GM23338 (cell line): ENCODE results near the gene EBF4. TPM values are rescaled to one million over a fixed set of nuclear protein-coding genes. Genes with fewer than 3 reads are reported as not detected.

Source experiments
- ATAC-seq: fragments of 200-7000 bp; cut with Tn5 transposase; 3 replicates; pipeline ENCODE4 v1.9.1; 2020
- DNase-seq: peaks from one replicate; pipeline ENCODE4 v3.0.0-alpha.2; 2015; ENCODE audit warnings: low spot score
- H2AFZ ChIP-seq: fragments of 200-600 bp; sonication (generic); 2 replicates; pipeline ENCODE4 v1.8.0; 2016; ENCODE audit warnings: antibody characterized with exemption, mild to moderate bottlenecking, moderate library complexity
- H3F3A ChIP-seq: fragments of 200-600 bp; sonication (generic); replicated peaks from 2 replicates; pipeline ENCODE4 v1.8.0; 2017; ENCODE audit warnings: antibody characterized with exemption, mixed run types, low read depth
- H3K27ac ChIP-seq: fragments of 200-600 bp; sonication (generic); 2 replicates; pipeline ENCODE4 v1.6.1; 2016; ENCODE audit warnings: low read depth
- H3K27me3 ChIP-seq: fragments of 200-600 bp; sonication (generic); 2 replicates; pipeline ENCODE4 v1.8.0; 2016; ENCODE audit warnings: mild to moderate bottlenecking, mixed run types, moderate library complexity; ENCODE audit not compliant: insufficient read depth
- H3K36me3 ChIP-seq: fragments of 200-600 bp; sonication (generic); 2 replicates; pipeline ENCODE4 v1.8.0; 2016; ENCODE audit warnings: mild to moderate bottlenecking; ENCODE audit not compliant: insufficient read depth
- H3K4me1 ChIP-seq: fragments of 200-600 bp; sonication (generic); 2 replicates; pipeline ENCODE4 v1.8.0; 2016; ENCODE audit warnings: mild to moderate bottlenecking, moderate library complexity; ENCODE audit not compliant: insufficient read depth
- H3K4me2 ChIP-seq: fragments of 200-600 bp; sonication (generic); 2 replicates; pipeline ENCODE4 v1.7.1; 2017; ENCODE audit warnings: mixed run types
- H3K4me3 ChIP-seq: fragments of 200-600 bp; sonication (generic); 2 replicates; pipeline ENCODE4 v1.6.1; 2016; ENCODE audit warnings: mixed run types
- H3K79me2 ChIP-seq: fragments of 200-600 bp; sonication (generic); replicated peaks from 2 replicates; pipeline ENCODE4 v1.8.0; 2017; ENCODE audit warnings: mild to moderate bottlenecking; ENCODE audit not compliant: insufficient read depth
- H3K9me2 ChIP-seq: fragments of 200-600 bp; sonication (generic); 2 replicates; pipeline ENCODE4 v1.8.0; 2017; ENCODE audit not compliant: insufficient read depth
- H4K20me1 ChIP-seq: fragments of 200-600 bp; sonication (generic); replicated peaks from 2 replicates; pipeline ENCODE4 v1.8.0; 2017; ENCODE audit warnings: mild to moderate bottlenecking; ENCODE audit not compliant: insufficient read depth
- H3K27ac Mint-ChIP-seq: 2 replicates; pipeline ENCODE4 v1.8.0; 2020; ENCODE audit warnings: inconsistent platforms, mild to moderate bottlenecking, moderate library complexity, mixed read lengths
- H3K27me3 Mint-ChIP-seq: 3 replicates; pipeline ENCODE4 v1.8.0; 2022; ENCODE audit warnings: low read depth, mild to moderate bottlenecking, moderate library complexity, mixed read lengths, inconsistent platforms; ENCODE audit not compliant: insufficient read depth, poor library complexity
- H3K36me3 Mint-ChIP-seq: 3 replicates; pipeline ENCODE4 v1.8.0; 2021; ENCODE audit warnings: low read depth, mild to moderate bottlenecking, inconsistent platforms, moderate library complexity, mixed read lengths
- H3K4me1 Mint-ChIP-seq: 3 replicates; pipeline ENCODE4 v1.8.0; 2020; ENCODE audit warnings: mild to moderate bottlenecking, inconsistent platforms, mixed read lengths
- H3K4me3 Mint-ChIP-seq: 3 replicates; pipeline ENCODE4 v1.8.0; 2021; ENCODE audit warnings: moderate library complexity, mild to moderate bottlenecking, inconsistent platforms, mixed read lengths
- H3K9me3 Mint-ChIP-seq: 3 replicates; pipeline ENCODE4 v1.8.0; 2020; ENCODE audit warnings: moderate library complexity, mild to moderate bottlenecking, inconsistent platforms, mixed read lengths
- EZH2 ChIP-seq: fragments of 200-600 bp; sonication (generic); IDR thresholded peaks from one replicate; pipeline ENCODE4 v1.8.0; 2017; ENCODE audit warnings: antibody characterized with exemption, mild to moderate bottlenecking, low read depth; ENCODE audit not compliant: unreplicated experiment
- NANOG ChIP-seq: IDR thresholded peaks from 2 replicates; pipeline ENCODE4 v1.6.1; 2016; ENCODE audit warnings: antibody characterized with exemption, borderline replicate concordance
- ZNF114 ChIP-seq: fragments of 250-450 bp; sonication (Bioruptor Pico); IDR thresholded peaks from 2 replicates; pipeline ENCODE4 v1.5.0; 2020; ENCODE audit warnings: mild to moderate bottlenecking, moderate library complexity
- polyA plus RNA-seq: library from polyadenylated mRNA; unstranded; fragments of >200 nt; fragmentation: Nextera tagmentation; extraction: Ambion mirVana; gene quantifications from 2 replicates; pipeline ENCODE4 v1.2.1, GENCODE V29; 2016
- total RNA-seq: library from RNA; depleted of rRNA; stranded (reverse); fragments of >200 nt; shearing (Covaris generic); gene quantifications from 2 replicates; pipeline ENCODE4 v1.2.3, GENCODE V29; 2014
- TF ChIP-seq, protein P1 (sequence below), 2 experiments: fragments of 200-600 bp in 1 of 2; sonication (generic) in 1 of 2; conservative IDR thresholded peaks; 2 replicates each; pipeline versions ENCODE4 v1.5.1 to v1.6.1; 2016 to 2017; ENCODE audit warnings: antibody characterized with exemption in 2 of 2, low read depth in 2 of 2, mild to moderate bottlenecking in 2 of 2, moderate library complexity in 1 of 2

EBF4 gene
- total and polyA plus RNA-seq, 2 experiments from 2014 or later = 0.66 to 1.6 TPM

DNA sequence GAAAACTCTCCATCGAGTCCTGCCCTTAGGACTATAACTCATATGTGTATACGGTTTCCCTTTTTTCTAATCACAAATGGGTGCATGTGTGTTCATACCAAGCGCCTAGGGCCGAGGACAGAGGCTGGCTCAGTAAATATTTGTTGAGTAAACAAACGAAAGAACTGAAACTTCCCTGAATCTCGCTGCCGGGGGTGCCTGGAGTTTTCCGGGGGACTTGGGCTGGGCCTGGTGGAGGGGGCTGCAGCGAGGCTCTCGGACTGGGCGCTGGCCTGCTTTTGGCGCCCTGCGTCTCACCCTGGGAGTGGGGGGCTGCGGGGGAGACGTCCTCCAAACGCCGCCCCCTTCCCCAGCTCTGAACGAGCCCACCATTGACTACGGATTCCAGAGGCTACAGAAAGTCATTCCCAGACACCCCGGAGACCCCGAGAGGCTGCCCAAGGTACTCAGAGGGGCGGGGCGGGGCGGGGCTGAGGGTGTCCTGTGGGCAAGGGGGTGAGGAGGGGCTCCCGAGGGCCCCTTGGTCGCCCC, 58.8 kb downstream of the EBF4 start:
- Mint-ChIP-seq H3K4me3 (peak overlapping the region; percentile 65), H3K27me3 (peaks cover 71% of the 10 kb centered on the region), H3K4me1 (peaks cover 34% of the 10 kb centered on the region), H3K27ac (no peak overlapping the region), H3K9me3 (no peaks in the 10 kb centered on the region), H3K36me3 (no peaks in the 10 kb centered on the region; the same call in 2 of the 3 replicates)
- Histone ChIP-seq H3F3A (no peaks in the 10 kb centered on the region; the same call in 1 of the 2 replicates), H3K4me3 (peak overlapping the region; percentile 62), H3K27me3 (peaks cover 89% of the 10 kb centered on the region), H3K9me2 (no peaks in the 10 kb centered on the region), H4K20me1 (peaks cover 4% of the 10 kb centered on the region; the same call in 1 of the 2 replicates), H2AFZ (peak overlapping the region; percentile 32; the same call in 1 of the 2 replicates), H3K4me2 (peak overlapping the region; percentile 84), H3K4me1 (peaks cover 29% of the 10 kb centered on the region), H3K36me3 (no peaks in the 10 kb centered on the region), H3K27ac (no peak overlapping the region), H3K79me2 (no peaks in the 10 kb centered on the region)
- no peak for TF ChIP-seq ZNF114 (CRISPR knock-in tag)
- peak; percentile 90 for TF ChIP-seq EZH2
- DNase-seq = no peak
- ATAC-seq = no peak

DNA sequence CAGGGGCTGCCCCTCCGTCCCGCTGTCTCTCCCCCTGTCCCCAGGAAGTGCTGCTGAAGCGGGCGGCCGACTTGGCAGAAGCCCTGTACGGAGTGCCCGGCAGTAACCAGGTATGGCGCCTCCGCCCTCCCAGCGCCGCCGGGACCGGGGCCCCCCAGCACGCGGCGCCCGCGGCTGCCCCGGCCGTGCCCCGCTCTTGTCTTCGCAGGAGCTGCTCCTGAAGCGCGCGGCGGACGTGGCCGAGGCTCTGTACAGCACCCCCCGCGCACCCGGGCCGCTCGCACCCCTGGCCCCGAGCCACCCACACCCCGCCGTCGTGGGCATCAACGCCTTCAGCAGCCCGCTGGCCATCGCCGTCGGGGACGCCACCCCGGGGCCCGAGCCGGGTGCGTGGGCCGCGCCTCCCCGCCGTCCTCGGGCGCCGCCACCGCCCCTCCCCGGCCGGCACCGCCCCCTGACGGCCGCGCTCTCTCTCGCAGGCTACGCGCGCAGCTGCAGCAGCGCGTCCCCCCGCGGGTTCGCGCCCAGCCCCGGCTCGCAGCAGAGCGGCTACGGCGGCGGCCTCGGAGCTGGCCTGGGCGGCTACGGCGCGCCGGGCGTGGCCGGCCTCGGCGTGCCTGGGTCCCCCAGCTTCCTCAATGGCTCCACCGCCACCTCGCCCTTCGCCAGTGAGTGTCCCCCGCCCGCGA, 59.4 kb downstream of the EBF4 start:
- no peaks in the 10 kb centered on the region for H3K36me3 ChIP-seq
- DNase-seq (no peak), ATAC-seq (no peak; the same call in 2 of the 3 replicates)
- peaks cover 4% of the 10 kb centered on the region; the same call in 1 of the 2 replicates for H4K20me1 ChIP-seq
- no peak overlapping the region for H3K27ac ChIP-seq
- H3K4me3 Mint-ChIP-seq = no peak overlapping the region
- H3K9me3 Mint-ChIP-seq = no peaks in the 10 kb centered on the region
- H3K27ac Mint-ChIP-seq = no peak overlapping the region
- H3K4me2 ChIP-seq = peak overlapping the region; percentile 84
- TF ChIP-seq, protein P1, sequence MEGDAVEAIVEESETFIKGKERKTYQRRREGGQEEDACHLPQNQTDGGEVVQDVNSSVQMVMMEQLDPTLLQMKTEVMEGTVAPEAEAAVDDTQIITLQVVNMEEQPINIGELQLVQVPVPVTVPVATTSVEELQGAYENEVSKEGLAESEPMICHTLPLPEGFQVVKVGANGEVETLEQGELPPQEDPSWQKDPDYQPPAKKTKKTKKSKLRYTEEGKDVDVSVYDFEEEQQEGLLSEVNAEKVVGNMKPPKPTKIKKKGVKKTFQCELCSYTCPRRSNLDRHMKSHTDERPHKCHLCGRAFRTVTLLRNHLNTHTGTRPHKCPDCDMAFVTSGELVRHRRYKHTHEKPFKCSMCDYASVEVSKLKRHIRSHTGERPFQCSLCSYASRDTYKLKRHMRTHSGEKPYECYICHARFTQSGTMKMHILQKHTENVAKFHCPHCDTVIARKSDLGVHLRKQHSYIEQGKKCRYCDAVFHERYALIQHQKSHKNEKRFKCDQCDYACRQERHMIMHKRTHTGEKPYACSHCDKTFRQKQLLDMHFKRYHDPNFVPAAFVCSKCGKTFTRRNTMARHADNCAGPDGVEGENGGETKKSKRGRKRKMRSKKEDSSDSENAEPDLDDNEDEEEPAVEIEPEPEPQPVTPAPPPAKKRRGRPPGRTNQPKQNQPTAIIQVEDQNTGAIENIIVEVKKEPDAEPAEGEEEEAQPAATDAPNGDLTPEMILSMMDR (conservative IDR thresholded peaks at IDR 0.05; ENCODE audit: low read depth in 2 of 2) = peak in 1 of 2 experiments; percentile 37; a peak in 2 of 4 replicates
- TF ChIP-seq EZH2 (peak; percentile 17), NANOG (no peak)
- H3K36me3 Mint-ChIP-seq = no peaks in the 10 kb centered on the region; the same call in 2 of the 3 replicates
- no peak overlapping the region for H2AFZ ChIP-seq
- H3K4me1 Mint-ChIP-seq = peaks cover 35% of the 10 kb centered on the region
- peaks cover 83% of the 10 kb centered on the region for H3K27me3 ChIP-seq
- H3K79me2 ChIP-seq = no peaks in the 10 kb centered on the region
- H3F3A ChIP-seq = no peaks in the 10 kb centered on the region; the same call in 1 of the 2 replicates
- peak overlapping the region; percentile 62 for H3K4me3 ChIP-seq
- peaks cover 68% of the 10 kb centered on the region for H3K27me3 Mint-ChIP-seq
- H3K9me2 ChIP-seq = no peaks in the 10 kb centered on the region
- peaks cover 29% of the 10 kb centered on the region for H3K4me1 ChIP-seq
